Measurements from ENCODE around the gene DCTN2.

Gene DCTN2

GRCh38 chr12:57487055-57487596 is 59.9 kb downstream of the DCTN2 start:
- CTCF ChIA-PET = interaction anchor here (1.4 kb wide), 1 partner anchor 28 kb away, joined by 3 read pairs; no protein-coding TSS in a partner anchor
- POLR2A ChIA-PET = interaction anchor here (0.9 to 4.2 kb wide), 5 partner anchors 10 to 37 kb away, joined by 3 to 18 read pairs (median 5); partner anchors contain the start of genes DDIT3 and INHBE
- TF ChIP-seq SUZ12 (IDR thresholded peaks at IDR 0.05) (no peak), HDGF (IDR thresholded peaks at IDR 0.05; ENCODE audit: borderline replicate concordance) (no peak), LEF1 (IDR thresholded peaks at IDR 0.05; ENCODE audit: borderline replicate concordance) (no peak)
- DNase-seq (ENCODE audit: extremely low spot score) = no peak

- TF ChIP-seq HDGF (IDR thresholded peaks at IDR 0.05; ENCODE audit: borderline replicate concordance) = no peak
- TF ChIP-seq ZNF384 (IDR thresholded peaks at IDR 0.05) = no peak
- no peak for TF ChIP-seq TARDBP (IDR thresholded peaks at IDR 0.05)
- POLR2A ChIA-PET = interaction anchor here (0.9 to 2.3 kb wide), 3 partner anchors 9 to 34 kb away, joined by 4 to 7 read pairs (median 7); partner anchors contain the start of gene DDIT3
- DNase-seq (ENCODE audit: extremely low spot score) = no peak
- CTCF ChIA-PET = interaction anchor here (0.7 kb wide), 1 partner anchor 27 kb away, joined by 3 read pairs; the partner anchor contains the start of gene GLI1
Observed at GRCh38 chr12:57485695-57486094, 61.3 kb downstream of the DCTN2 start.

DNA sequence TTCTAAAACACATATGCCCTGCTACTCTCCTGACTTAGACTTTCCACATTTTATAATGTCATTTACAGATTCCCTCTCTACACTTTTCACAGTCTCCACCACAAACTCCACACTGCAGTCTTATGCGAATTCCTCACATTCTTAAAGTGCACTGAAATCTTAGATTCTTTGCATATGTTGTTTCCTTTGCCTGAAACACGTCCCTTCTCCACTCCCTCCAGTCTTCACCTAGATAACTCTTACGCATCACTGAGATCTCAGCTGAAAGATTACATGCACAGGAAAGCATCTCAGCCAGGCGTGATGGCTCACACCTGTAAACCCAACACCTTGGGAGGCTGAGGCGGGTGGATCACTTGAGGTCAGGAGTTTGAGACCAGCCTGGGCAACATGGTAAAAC is 63.5 kb downstream of the DCTN2 start:
- no peak for DNase-seq (ENCODE audit: extremely low spot score)
- TF ChIP-seq BHLHE40 (IDR thresholded peaks at IDR 0.05; ENCODE audit: borderline replicate concordance) (no peak), ARNT (IDR thresholded peaks at IDR 0.05) (no peak), PKNOX1 (IDR thresholded peaks at IDR 0.05) (no peak), HDGF (IDR thresholded peaks at IDR 0.05; ENCODE audit: borderline replicate concordance) (no peak), ZNF384 (IDR thresholded peaks at IDR 0.05) (no peak), FOXK2 (IDR thresholded peaks at IDR 0.05) (no peak), NFRKB (IDR thresholded peaks at IDR 0.05) (no peak), FOXM1 (IDR thresholded peaks at IDR 0.05; ENCODE audit: borderline replicate concordance) (no peak), ELF4 (IDR thresholded peaks at IDR 0.05) (no peak), SP1 (IDR thresholded peaks at IDR 0.05) (no peak), CTBP1 (IDR thresholded peaks at IDR 0.05; ENCODE audit: borderline replicate concordance) (no peak), FOXA1 (IDR thresholded peaks at IDR 0.05) (no peak), LEF1 (IDR thresholded peaks at IDR 0.05; ENCODE audit: borderline replicate concordance) (no peak), TARDBP (IDR thresholded peaks at IDR 0.05) (no peak), SUZ12 (IDR thresholded peaks at IDR 0.05) (no peak)
- CTCF ChIA-PET = no interaction called here
- POLR2A ChIA-PET = no interaction called here

GRCh38 chr12:57481671-57482070 is 65.3 kb downstream of the DCTN2 start:
- TF ChIP-seq ELF4 (IDR thresholded peaks at IDR 0.05) (no peak), NFRKB (IDR thresholded peaks at IDR 0.05) (no peak), FOXA1 (IDR thresholded peaks at IDR 0.05) (no peak), FOXK2 (IDR thresholded peaks at IDR 0.05) (no peak), CTBP1 (IDR thresholded peaks at IDR 0.05; ENCODE audit: borderline replicate concordance) (no peak), SUZ12 (IDR thresholded peaks at IDR 0.05) (no peak)
- no peak for DNase-seq (ENCODE audit: extremely low spot score)
- POLR2A ChIA-PET = interaction anchor here (1.7 kb wide), 1 partner anchor 12 kb away, joined by 3 read pairs; no protein-coding TSS in a partner anchor
- CTCF ChIA-PET = no interaction called here
